ENCODE results near the gene TCP1.
"Not testable (repeated sequence)": the region's sequence is repeated elsewhere in the genome, so short reads cannot be mapped to it uniquely, and the experiment has no call there.

Gene TCP1

GRCh38 chr6:159801935-159802334 is 12.5 kb upstream of the TCP1 start:
- no peaks in the 10 kb centered on the region for H3K4me1 ChIP-seq

GRCh38 chr6:159800141-159800865 is 10.9 kb upstream of the TCP1 start, which contains the start of gene PNLDC1:
TSS of gene PNLDC1 (plus strand) at chr6:159800276. CDS start at chr6:159800308, 32 bp downstream.
- no peak for DNase-seq
- peaks cover 25% of the 10 kb centered on the region for H3K36me3 ChIP-seq
- H3K4me3 ChIP-seq (ENCODE audit: low read depth, low read length), result no peak within 1 kb of the TSS
- TF ChIP-seq CTCF (IDR thresholded peaks at IDR 0.05; ENCODE audit: low read depth, low read length), result no peak
- no peaks in the 10 kb centered on the region for H3K9me3 ChIP-seq
- H3K4me1 ChIP-seq, result no peaks in the 10 kb centered on the region
- H3K27me3 ChIP-seq, result no peaks in the 10 kb centered on the region

More at GRCh38 chr6:159801935-159802334, 12.5 kb upstream of the TCP1 start:
- Histone ChIP-seq H3K36me3 (peaks cover 19% of the 10 kb centered on the region), H3K9me3 (no peaks in the 10 kb centered on the region), H3K27me3 (no peaks in the 10 kb centered on the region), H3K4me3 (ENCODE audit: low read depth, low read length) (no peak overlapping the region)
- no peak for DNase-seq
- no peak for TF ChIP-seq CTCF (IDR thresholded peaks at IDR 0.05; ENCODE audit: low read depth, low read length)

GRCh38 chr6:159797554-159797953 is 8.2 kb upstream of the TCP1 start:
- Histone ChIP-seq H3K36me3 (peaks cover 38% of the 10 kb centered on the region), H3K4me3 (ENCODE audit: low read depth, low read length) (no peak overlapping the region), H3K9me3 (no peaks in the 10 kb centered on the region), H3K27me3 (no peaks in the 10 kb centered on the region), H3K4me1 (no peaks in the 10 kb centered on the region)
- no peak for DNase-seq
- TF ChIP-seq CTCF (IDR thresholded peaks at IDR 0.05; ENCODE audit: low read depth, low read length), result no peak

GRCh38 chr6:159794976-159795375 is 5.6 kb upstream of the TCP1 start:
- peaks cover 45% of the 10 kb centered on the region for H3K36me3 ChIP-seq
- H3K27me3 ChIP-seq; H3K9me3 ChIP-seq; H3K4me3 ChIP-seq (ENCODE audit: low read depth, low read length); DNase-seq; H3K4me1 ChIP-seq: not testable (repeated sequence)

- Histone ChIP-seq H3K9me3 (no peaks in the 10 kb centered on the region), H3K4me1 (no peaks in the 10 kb centered on the region), H3K27me3 (no peaks in the 10 kb centered on the region), H3K36me3 (peaks cover 41% of the 10 kb centered on the region), H3K4me3 (ENCODE audit: low read depth, low read length) (peak overlapping the region; percentile 86)
- DNase-seq, result no peak
- TF ChIP-seq CTCF (IDR thresholded peaks at IDR 0.05; ENCODE audit: low read depth, low read length), result no peak
Observed at GRCh38 chr6:159790956-159791598, 1.7 kb upstream of the TCP1 start.

- DNase-seq, result peak; percentile 94
- no peak for TF ChIP-seq CTCF (IDR thresholded peaks at IDR 0.05; ENCODE audit: low read depth, low read length)
- Histone ChIP-seq H3K4me1 (no peaks in the 10 kb centered on the region), H3K36me3 (peaks cover 48% of the 10 kb centered on the region), H3K9me3 (no peaks in the 10 kb centered on the region), H3K27me3 (no peaks in the 10 kb centered on the region), H3K4me3 (ENCODE audit: low read depth, low read length) (peak within 1 kb of the TSS; percentile 86)
Observed at GRCh38 chr6:159790149-159790955, 950 bp upstream of the TCP1 start, which contains the start of gene MRPL18. TSS of gene MRPL18 (plus strand) at chr6:159790467. CDS start at chr6:159790588, 121 bp downstream.

All from BE2C (cell line).